ENCODE data around the gene FBXL17. TPM values are rescaled to one million over a fixed set of nuclear protein-coding genes. Genes with fewer than 3 reads are reported as not detected.

FBXL17 gene
- total RNA-seq, 1 donor from 2014 or later: 12.7 TPM

GRCh38 chr5:107937651-107938355, 444.1 kb downstream of the FBXL17 start:
- Mint-ChIP-seq H3K27ac (ENCODE audit: unreplicated experiment) (no peak overlapping the region), H3K4me1 (ENCODE audit: low read depth, unreplicated experiment) (no peaks in the 10 kb centered on the region), H3K4me3 (ENCODE audit: unreplicated experiment) (no peak overlapping the region), H3K9me3 (ENCODE audit: unreplicated experiment) (no peaks in the 10 kb centered on the region), H3K36me3 (ENCODE audit: low read depth, unreplicated experiment) (peaks cover 2% of the 10 kb centered on the region), H3K27me3 (ENCODE audit: low read depth, unreplicated experiment) (no peaks in the 10 kb centered on the region)
- H3K4me2 ChIP-seq (ENCODE audit: low read length): no peak overlapping the region
- no peaks in the 10 kb centered on the region for H3K36me3 ChIP-seq (ENCODE audit: insufficient read depth, low read length)
- no peak overlapping the region for H3K4me3 ChIP-seq (ENCODE audit: insufficient read depth, low read depth, low read length)
- H3K9ac ChIP-seq (ENCODE audit: low read length): no peak overlapping the region
- no peak for TF ChIP-seq EZH2 (IDR thresholded peaks at IDR 0.05; ENCODE audit: insufficient read depth, low read length)
- no peak for TF ChIP-seq CTCF (IDR thresholded peaks at IDR 0.05; ENCODE audit: insufficient read depth, low read depth, low read length)
- H3K27me3 ChIP-seq (ENCODE audit: insufficient read depth, low read length): no peaks in the 10 kb centered on the region
- H3K27ac ChIP-seq (ENCODE audit: low read depth, low read length): no peak overlapping the region
- H3K4me1 ChIP-seq (ENCODE audit: insufficient read depth, low read length): no peaks in the 10 kb centered on the region
- no peak overlapping the region for H2AFZ ChIP-seq (ENCODE audit: low read depth, low read length)
- DNase-seq (ENCODE audit: low read depth) (no peak), FAIRE-seq (no peak)
- H3K79me2 ChIP-seq (ENCODE audit: insufficient read depth, low read length): no peaks in the 10 kb centered on the region
- no peaks in the 10 kb centered on the region for H4K20me1 ChIP-seq (ENCODE audit: insufficient read depth, low read length)
- H3K9me3 ChIP-seq (ENCODE audit: insufficient read depth, low read depth, low read length): no peaks in the 10 kb centered on the region

- H3K27ac ChIP-seq (ENCODE audit: low read depth, low read length): no peak overlapping the region
- no peak for DNase-seq (ENCODE audit: low read depth)
- H3K4me1 ChIP-seq (ENCODE audit: insufficient read depth, low read length): no peaks in the 10 kb centered on the region
- H4K20me1 ChIP-seq (ENCODE audit: insufficient read depth, low read length): no peaks in the 10 kb centered on the region
- H3K4me3 Mint-ChIP-seq (ENCODE audit: unreplicated experiment): no peak overlapping the region
- no peaks in the 10 kb centered on the region for H3K27me3 ChIP-seq (ENCODE audit: insufficient read depth, low read length)
- H3K79me2 ChIP-seq (ENCODE audit: insufficient read depth, low read length): no peaks in the 10 kb centered on the region
- H3K4me1 Mint-ChIP-seq (ENCODE audit: low read depth, unreplicated experiment): no peaks in the 10 kb centered on the region
- H3K9me3 ChIP-seq (ENCODE audit: insufficient read depth, low read depth, low read length): no peaks in the 10 kb centered on the region
- TF ChIP-seq EZH2 (IDR thresholded peaks at IDR 0.05; ENCODE audit: insufficient read depth, low read length) (no peak), CTCF (IDR thresholded peaks at IDR 0.05; ENCODE audit: insufficient read depth, low read depth, low read length) (no peak)
- H3K4me3 ChIP-seq (ENCODE audit: insufficient read depth, low read depth, low read length): no peak overlapping the region
- FAIRE-seq: no peak
- H3K27ac Mint-ChIP-seq (ENCODE audit: unreplicated experiment): no peak overlapping the region
- H3K9me3 Mint-ChIP-seq (ENCODE audit: unreplicated experiment): no peaks in the 10 kb centered on the region
- no peaks in the 10 kb centered on the region for H3K36me3 ChIP-seq (ENCODE audit: insufficient read depth, low read length)
- H3K9ac ChIP-seq (ENCODE audit: low read length): no peak overlapping the region
- no peak overlapping the region for H2AFZ ChIP-seq (ENCODE audit: low read depth, low read length)
- H3K36me3 Mint-ChIP-seq (ENCODE audit: low read depth, unreplicated experiment): peaks cover 2% of the 10 kb centered on the region
- H3K27me3 Mint-ChIP-seq (ENCODE audit: low read depth, unreplicated experiment): no peaks in the 10 kb centered on the region
- H3K4me2 ChIP-seq (ENCODE audit: low read length): no peak overlapping the region
Measured at GRCh38 chr5:107937204-107937603, 444.7 kb downstream of the FBXL17 start.

- H3K9me3 Mint-ChIP-seq (ENCODE audit: unreplicated experiment): no peaks in the 10 kb centered on the region
- Histone ChIP-seq H3K36me3 (ENCODE audit: insufficient read depth, low read length) (no peaks in the 10 kb centered on the region), H4K20me1 (ENCODE audit: insufficient read depth, low read length) (no peaks in the 10 kb centered on the region), H2AFZ (ENCODE audit: low read depth, low read length) (no peak overlapping the region), H3K4me3 (ENCODE audit: insufficient read depth, low read depth, low read length) (no peak overlapping the region), H3K4me1 (ENCODE audit: insufficient read depth, low read length) (no peaks in the 10 kb centered on the region), H3K79me2 (ENCODE audit: insufficient read depth, low read length) (no peaks in the 10 kb centered on the region), H3K27ac (ENCODE audit: low read depth, low read length) (no peak overlapping the region), H3K9ac (ENCODE audit: low read length) (no peak overlapping the region), H3K9me3 (ENCODE audit: insufficient read depth, low read depth, low read length) (no peaks in the 10 kb centered on the region), H3K4me2 (ENCODE audit: low read length) (no peak overlapping the region), H3K27me3 (ENCODE audit: insufficient read depth, low read length) (no peaks in the 10 kb centered on the region)
- H3K36me3 Mint-ChIP-seq (ENCODE audit: low read depth, unreplicated experiment): peaks cover 1% of the 10 kb centered on the region
- FAIRE-seq: no peak
- no peak for DNase-seq (ENCODE audit: low read depth)
- H3K27me3 Mint-ChIP-seq (ENCODE audit: low read depth, unreplicated experiment): no peaks in the 10 kb centered on the region
- H3K4me1 Mint-ChIP-seq (ENCODE audit: low read depth, unreplicated experiment): no peaks in the 10 kb centered on the region
- no peak overlapping the region for H3K27ac Mint-ChIP-seq (ENCODE audit: unreplicated experiment)
- no peak overlapping the region for H3K4me3 Mint-ChIP-seq (ENCODE audit: unreplicated experiment)
- no peak for TF ChIP-seq CTCF (IDR thresholded peaks at IDR 0.05; ENCODE audit: insufficient read depth, low read depth, low read length)
- TF ChIP-seq EZH2 (IDR thresholded peaks at IDR 0.05; ENCODE audit: insufficient read depth, low read length): no peak
Measured at GRCh38 chr5:107936515-107936914, 445.4 kb downstream of the FBXL17 start.
